Endothelial cell of hepatic sinusoid (primary cell): ENCODE data around the gene CASKIN1.

Source experiments
- in situ Hi-C: cut with HindIII; loops from 2 replicates; pipeline ENCODE4 v1.10.0; 2017; ENCODE audit warnings: low sequenced_read_pairs

CASKIN1 gene

DNA sequence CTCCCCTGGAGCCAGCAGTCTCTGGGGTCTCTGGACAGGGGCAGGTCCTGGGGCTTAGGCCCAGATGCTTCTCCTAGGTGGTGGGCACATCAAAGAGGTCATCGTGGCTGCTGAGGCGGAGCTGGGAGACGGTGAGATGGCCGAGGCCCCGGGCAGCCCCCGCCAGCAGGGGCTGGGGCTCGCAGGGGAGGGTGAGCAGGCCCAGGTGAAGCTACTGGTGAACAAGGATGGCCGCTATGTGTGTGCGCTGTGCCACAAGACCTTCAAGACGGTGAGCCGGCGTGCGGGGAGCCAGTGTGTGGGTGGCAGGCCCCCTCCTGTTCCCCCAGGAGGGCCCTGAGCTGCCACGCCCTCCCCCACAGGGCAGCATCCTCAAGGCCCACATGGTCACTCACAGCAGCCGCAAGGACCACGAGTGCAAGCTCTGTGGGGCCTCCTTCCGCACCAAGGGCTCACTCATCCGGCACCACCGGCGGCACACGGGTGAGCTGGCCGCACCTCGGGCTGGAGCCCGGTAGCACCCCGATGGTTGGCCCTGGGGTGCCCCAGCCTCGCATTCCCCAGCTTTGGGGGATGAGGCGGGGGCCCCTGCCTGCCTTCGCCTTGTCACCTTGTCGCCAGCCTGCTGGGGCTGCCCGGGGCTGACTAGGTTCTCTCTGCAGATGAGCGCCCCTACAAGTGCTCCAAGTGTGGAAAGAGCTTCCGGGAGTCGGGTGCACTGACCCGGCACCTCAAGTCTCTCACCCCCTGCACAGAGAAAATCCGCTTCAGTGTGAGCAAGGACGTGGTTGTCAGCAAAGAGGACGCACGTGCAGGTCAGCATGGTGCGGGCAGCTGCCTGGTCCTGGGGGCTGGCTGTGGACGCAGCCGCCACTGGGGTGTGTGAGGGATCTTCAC, 35.9 kb upstream of the CASKIN1 start:
- in situ Hi-C loops, result no loop called here

DNA sequence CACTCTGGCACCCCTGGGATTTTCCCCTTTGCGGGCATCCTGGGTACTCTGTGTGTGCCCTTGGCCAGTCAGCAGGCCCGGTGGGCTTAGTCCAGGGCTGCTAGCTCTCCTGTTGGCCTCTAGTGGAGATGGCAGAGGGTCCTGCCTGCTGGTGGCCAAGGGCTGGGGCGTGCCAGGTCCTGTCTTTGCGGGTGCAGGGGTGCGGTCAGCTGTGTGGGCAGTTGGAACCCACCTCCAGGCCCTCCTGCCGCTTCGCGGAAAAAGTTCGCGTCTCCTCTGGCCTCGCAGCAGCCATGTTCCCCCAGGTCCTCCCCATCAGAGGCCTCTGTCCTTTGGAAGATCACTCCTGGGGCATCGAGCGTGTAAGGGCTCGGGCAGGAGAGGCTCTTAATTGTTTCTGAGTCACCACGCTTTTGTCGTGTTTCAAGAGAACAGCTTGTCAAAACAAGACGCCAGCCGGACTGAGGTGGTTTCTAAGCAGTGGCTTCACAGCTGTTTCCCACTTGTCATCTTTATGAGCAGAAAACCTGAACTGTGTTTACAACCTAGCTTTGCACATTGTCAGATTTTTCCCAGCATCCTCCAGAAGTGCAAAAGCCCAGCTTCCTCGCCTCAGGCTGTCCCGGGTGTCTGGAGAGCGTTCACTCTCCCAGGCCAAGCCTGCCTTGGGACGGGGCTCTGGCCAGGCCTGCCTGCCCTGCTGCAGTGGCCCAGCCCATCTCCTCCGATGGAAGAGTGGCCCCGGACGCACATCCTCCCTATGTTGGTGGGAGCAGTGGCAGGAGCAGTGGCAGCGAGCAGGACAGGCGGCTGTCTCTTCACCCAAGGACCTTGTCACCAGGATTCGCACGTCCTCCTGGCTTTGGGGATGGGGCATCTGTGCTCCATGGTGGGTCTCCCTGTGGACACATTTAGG, 34.9 kb upstream of the CASKIN1 start:
- in situ Hi-C loops, result no loop called here

DNA sequence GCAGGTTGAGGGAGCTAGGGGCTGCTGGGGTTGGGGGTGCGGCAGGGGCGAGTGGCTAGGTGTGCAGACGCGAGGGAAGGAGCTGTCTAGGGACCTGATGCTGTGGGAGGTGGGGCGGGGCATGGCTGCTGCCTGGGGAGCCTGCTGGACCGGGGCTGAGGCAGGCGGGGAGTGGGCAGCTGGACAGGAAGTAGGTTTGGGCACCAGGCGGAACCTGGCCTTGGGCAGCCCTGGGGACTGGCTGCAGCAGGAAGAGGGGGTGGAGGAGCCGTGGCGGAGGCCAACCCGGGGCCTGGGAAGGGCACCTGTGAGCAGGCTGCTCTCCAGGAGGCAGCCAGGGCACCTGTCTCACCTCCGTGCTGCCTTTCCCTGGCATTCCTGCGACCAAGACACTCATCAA, 34.0 kb upstream of the CASKIN1 start:
- in situ Hi-C loops, result no loop called here

DNA sequence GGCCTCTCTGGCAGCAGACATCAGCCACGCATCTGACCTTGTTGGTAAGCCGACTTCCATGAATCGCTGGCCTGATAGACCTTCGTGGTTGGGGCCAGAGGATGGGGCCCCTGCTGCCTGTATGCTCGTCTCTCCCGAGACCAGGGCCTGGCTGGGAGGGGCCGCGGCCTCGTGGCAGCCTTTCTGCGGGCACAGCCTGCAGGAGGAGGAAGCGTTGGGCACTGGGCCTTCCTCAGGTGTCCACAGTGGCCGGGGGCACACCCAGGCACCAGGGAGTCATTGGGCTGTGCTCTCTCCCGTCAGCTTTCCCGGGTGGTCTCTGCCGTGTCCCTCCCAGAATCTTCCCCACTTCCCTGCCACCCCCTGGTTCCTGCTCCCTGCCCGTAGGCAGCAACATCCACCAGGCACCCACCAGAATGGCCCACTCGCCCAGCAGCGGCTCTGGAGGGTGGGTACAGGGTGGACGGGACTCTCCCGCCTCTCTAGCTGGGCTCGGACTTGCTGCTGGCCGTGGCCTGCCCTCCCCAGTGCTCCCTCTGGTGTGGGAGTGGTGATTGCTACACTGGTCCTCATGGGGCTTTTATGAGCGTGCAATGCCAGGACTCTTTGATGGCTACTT, 33.3 kb upstream of the CASKIN1 start:
- in situ Hi-C loops, result no loop called here

DNA sequence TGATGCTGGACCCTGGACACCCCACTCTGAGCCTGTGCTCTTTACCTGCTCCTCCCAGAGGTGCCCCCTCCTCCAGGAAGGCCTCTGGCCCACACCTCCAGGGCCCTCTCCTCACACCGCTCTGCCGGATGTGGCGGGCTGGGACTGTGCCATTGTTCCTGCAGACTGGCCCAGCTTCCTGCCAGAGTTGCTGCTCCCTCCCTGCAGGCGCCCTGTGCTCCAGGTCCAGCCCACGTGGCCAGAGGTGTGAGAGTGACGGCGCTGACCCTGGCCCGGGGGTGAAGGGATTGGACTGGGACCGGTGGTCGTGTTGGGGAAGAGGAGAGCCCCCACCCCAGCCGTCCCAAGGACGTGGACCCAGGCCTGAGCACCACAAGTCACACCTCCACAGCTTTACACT, 32.7 kb upstream of the CASKIN1 start:
- in situ Hi-C loops, result no loop called here

DNA sequence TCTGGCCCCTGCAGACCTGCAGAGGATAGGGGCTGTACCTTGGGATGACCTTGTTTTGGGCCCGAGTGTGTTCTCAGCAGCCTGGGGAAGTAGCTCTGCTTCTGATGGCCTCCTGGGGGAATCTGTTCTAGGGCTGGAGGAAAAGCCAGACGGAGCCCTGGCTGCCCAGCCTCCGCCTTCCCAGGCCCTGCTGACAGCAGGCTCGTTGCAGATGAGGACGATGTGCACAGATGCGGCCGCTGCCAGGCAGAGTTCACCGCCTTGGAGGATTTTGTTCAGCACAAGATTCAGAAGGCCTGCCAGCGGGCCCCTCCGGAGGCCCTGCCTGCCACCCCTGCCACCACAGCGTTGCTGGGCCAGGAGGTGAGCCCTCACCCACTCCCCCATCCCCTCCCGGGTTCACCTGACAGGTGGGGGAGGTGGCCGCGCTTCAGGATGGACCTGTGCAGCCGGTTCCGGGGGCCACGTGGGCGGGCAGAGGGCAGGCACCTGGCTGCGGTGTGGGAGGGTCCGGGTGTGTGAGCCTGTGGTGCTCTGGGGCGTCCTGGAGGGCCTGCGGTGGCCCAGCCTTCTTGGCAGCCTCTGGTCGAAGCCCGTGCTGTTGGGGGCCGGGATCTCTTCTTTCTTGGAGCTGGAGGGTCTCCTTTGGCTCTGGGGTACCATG, 31.9 kb upstream of the CASKIN1 start:
- in situ Hi-C loops, result no loop called here

DNA sequence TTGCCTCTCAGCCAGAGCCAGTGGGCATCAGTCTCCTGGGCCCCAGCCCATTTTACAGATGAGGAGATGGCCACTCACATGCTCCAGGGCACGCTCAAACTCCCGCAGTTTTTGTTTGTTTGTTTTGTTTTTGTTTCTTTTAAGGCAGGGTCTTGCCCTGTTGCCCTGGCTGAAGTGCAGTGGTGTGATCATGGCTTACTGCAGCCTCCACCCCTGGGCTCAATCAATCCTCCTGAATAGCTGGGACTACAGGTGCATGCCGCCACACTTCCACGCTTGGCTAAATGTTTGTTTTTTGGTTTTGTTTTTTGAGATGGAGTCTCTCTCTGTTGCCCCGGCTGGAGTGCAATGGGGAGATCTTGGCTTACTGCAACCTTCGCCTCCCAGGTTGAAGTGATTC, 30.5 kb upstream of the CASKIN1 start:
- in situ Hi-C loops, result no loop called here

DNA sequence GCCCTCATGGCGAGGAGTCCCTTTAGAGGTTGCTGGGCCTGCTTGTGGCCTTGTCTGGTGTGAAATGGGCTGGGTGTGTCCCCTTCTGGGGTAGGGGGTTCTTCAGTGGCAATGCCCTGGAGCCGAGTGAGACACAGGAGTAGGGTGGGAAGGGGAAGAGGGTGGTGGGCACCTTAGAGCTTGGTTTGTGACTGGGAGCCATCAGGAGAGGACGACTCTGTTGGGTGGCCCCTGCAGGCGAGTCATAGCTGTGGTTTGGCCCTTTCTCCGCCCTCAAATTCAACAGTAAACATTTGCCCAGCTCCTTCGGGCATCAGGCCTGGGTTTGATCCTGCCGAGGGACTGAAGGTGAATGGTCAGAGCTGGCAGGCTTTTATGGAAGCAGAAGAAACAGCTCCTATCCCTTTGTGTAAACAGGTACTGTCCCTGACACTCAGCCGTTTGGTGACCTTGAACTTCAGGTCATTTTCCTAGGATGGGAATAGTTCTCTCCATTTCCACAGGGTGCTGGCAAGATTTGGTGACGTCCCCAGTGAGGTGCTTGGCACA, 29.9 kb upstream of the CASKIN1 start:
- in situ Hi-C loops, result no loop called here

DNA sequence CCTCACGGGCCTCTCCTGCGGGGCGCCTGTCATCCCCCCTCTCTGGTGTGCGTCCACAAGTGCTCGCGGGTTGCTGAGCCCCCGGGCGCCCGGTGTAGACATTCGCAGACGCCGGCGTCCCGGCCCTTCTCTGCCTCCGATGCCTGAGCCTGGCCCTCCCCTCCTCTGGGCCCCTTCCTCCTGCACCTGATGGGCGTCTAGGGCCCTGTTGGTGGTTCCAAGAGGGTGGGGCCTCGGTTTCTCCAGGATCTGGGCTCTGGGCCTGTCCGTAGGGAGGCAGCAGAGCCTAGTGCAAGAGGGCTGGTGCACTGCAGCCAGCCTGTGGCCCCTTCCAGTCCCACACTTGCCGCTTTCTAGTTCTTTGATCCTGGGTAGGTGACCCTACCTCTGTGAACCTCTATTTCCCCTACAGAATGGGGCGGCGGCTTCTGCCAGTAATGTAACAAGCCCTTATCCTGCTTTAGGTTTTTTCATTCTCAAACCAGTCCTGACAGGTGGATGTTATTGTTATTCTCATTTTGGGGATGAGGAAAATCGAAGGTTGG, 27.6 kb upstream of the CASKIN1 start:
- in situ Hi-C loops, result no loop called here

DNA sequence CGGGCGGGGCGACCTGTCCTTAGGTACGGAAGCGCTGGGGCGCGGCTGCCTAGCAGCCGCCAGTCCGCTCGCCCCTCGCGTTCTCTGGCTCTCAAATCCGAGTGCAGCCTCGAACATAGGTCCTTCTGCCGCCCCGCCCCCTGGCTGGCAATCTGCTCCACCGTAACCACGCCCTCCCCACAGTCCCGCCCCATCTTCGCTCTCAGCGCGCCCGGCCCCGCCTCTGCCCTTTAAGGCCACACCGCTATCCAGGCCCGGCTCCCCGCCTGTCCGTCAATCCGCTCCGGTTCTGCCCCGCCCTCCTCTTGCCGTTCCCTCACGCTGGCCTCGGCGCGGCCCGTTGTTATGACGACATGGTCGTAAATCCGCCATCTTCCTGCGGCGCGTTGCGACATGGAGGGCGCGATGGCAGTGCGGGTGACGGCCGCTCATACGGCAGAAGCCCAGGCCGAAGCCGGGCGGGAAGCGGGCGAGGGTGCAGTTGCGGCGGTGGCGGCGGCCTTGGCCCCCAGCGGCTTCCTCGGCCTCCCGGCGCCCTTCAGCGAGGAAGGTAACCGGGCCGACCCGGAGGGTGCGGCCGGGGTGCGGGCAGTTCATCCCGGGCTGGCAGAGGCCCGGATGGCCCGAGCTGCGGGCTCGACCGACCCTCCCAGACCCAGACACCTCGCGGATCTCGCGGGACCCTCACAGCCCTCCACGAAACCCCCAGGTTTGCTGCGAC, 27.0 kb upstream of the CASKIN1 start, which contains the start of gene E4F1:
Gene E4F1, plus strand, starts transcription at position 371 of the 721 bp plus-strand sequence. Its CDS starts 23 bp downstream, at position 394.
- in situ Hi-C loops, result no loop called here

DNA sequence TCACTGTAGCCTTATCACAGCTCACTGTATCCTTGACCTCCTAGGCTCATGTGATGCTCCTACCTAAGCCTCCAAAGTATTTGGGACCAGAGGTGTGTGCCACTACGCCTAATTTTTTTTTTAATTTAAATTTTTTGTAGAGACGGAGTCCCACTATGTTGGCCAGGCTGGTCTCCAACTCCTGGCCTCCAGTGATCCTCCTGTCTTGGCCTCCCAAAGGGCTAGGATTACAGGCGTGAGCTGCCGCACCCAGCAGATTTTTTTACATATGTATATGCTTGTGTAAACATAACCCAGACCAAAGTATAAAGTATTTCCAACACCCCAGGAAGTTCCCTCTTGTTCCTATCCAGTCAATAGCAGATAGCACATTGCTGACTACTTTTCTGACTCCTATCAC, 19.9 kb upstream of the CASKIN1 start:
- in situ Hi-C loops, result no loop called here

DNA sequence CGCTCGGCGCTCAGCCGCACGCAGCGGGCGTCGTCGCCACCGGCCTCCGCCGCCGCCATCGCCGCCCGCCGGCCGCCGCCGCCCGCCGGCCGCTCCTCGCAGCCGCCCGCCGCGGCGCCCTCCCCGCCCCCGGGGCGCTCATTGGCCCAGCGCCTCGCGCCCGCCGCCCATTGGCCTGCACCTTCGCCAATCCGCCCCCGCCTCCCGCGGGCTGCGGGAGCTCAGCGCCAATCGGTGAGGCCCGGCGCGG, 18.2 kb upstream of the CASKIN1 start, which contains the start of gene PGP:
Gene PGP, minus strand, starts transcription at position 122 of the 250 bp plus-strand sequence. Its CDS starts 63 bp downstream, at position 59.
- in situ Hi-C loops, result no loop called here

DNA sequence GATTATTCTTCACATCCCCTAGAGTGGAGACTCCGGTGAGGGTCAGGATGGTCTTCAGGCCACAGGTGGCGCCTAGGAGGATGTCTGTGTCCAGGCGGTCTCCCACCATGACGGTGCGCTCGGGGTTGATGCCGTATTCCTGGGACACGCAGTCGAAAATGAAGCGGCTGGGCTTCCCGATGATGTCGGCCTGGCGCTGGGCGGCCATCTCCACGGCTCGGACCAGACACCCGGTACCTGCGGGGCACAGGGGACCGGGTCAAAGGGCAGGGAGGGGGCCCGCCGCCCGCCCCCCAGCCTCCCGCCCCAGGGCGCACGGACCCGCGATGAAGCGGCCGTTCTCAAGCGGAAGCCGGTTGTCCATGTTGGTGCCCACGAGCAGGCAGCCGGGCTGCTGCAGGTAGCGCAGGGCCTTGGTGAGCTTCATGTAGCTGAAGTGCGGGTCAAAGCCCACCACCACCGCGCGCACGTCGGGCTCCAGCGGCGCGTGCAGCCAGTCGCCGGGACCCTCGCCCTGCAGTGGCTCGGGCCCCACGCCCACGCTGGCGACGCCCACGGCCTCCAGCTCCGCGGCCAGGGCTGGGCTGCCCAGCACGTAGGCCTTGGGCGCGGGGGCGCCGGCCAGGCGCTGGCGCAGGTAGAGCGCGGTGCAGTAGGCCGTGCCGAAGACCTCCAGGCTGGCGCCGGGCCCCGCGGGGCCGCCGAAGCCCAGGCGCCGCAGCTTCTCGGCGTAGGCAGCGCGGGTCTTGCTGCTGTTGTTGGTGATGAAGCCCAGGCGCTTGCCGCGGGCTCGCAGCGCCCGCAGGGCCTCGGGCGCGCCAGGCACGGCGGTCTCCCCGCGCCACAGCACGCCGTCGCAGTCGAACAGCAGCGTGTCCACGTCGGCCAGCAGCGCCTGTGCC, 17.7 kb upstream of the CASKIN1 start:
- in situ Hi-C loops, result no loop called here

DNA sequence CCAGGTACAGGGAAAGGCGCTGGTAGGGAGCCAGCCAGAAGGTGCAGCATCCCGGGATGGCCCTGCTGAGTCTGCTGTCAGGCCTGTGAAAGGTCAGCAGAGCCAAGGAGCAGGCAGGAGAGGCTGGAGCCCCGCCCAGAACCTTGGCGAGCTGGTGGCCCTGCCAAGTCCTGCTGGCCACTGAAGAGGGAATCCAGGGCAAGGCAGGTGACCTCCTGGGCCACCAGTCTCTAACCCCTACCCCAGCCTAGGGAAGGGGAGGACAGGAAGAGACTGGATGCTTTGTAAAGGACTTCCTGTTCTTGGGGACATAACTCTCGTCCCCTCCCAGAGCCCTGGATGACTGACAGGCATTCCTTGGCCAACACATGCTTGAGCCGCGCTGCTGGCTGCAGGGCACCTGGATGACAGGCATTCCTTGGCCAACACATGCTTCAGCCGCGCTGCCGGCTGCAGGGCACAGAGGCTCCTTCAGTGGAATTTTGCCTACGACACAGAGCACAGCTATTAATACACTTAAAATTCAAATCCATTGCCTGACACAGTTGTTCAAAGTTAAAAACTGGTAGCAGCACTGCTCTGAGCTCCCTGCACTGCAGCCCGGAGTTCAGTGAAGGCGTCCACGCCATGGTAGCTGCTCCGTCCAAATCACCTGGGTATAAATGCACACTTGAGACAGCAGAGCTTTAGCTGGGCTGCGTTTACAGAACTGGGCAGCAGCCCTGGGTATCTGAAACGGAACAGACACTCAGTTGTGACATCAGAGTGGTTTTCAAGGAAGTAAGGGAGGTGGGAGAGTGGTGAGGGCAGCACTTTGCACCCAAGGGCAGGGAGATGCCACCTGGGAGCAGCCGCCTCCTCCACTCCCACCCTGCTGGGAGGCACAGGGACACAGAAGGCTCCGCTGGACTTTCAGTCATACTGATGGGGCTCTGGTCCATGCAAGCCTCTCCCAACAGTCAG, 16.2 kb upstream of the CASKIN1 start:
- in situ Hi-C loops, result no loop called here

DNA sequence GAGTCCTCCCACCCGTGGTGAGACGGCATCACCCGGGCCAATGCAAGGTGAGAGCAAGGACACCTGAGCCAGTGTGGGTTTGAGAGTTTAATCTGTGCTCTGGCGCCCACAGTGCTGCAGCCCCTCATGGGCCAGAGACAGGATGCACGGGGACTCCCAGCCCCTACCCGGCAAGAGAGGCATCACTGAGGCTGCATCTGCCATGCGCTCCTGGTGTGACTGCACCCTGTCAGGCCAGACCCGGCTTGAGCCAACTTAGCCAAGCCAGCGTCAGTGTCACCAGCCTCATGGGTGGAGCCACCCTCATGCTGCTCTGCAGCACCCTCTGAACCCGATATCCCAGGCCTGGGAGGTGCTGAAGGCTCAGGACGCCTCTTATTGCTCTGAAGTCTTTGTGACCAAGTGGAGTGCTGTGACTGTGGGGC, 15.5 kb upstream of the CASKIN1 start:
- in situ Hi-C loops, result no loop called here

DNA sequence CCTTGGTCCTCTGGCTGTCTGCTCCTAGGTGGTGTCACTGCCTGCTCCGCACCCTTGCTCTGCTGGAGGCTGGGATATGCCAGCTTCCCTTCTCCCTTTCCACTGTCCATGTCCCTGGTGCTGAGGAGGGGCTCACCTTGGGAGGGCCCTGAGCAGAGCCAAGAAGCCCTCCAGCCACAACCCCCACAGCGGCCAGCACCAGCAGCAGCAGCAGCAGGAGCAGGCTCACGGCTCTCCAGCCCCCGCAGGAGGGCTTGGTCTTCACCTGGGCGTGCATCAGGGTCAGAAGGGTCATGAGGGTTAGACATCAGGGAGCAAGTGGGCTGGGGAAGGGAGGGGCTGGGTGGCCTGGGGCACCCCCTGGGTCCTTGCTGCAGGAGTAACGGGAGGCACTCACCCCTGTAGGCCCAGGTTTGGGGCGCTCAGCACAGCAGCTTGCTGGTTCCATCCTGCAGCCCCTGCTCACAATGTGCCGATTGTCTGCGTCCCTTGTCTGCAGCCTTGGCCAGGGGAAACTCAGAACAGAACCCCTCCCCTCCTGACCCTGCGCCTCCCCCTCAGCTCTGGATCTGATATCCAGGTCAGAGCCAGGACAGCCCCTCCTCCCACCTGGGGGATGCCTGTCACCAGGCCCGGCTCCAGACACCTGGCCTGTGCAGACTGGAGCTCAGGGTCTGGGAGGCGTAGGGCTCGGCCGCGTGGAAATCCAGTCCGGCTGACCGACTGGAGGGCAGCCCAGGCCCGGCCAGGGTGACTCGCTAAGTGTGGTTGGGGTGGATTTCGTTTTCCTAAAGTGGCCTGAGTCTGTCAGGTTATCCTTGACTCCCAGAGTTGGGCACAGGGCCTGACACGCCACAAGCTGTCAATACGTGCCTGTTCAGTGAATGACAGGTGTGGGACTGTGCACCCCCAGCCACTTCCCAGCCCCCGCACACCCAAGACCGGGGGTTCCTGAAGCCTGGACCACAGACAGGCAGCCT, 14.3 kb upstream of the CASKIN1 start, which contains the start of gene BRICD5:
Gene BRICD5, minus strand, starts transcription at position 478 of the 980 bp plus-strand sequence. Its CDS starts 30 bp downstream, at position 448.
- in situ Hi-C loops, result no loop called here
